NCI-H1436 treated with DMSO at 0.1 percent for 48 hours (cell line): ENCODE measurements around the gene FUT2.

Experiments
- DNase-seq: peaks from one replicate; lab custom pipeline; 2025; lab: John Stamatoyannopoulos, UW

FUT2 gene

DNA sequence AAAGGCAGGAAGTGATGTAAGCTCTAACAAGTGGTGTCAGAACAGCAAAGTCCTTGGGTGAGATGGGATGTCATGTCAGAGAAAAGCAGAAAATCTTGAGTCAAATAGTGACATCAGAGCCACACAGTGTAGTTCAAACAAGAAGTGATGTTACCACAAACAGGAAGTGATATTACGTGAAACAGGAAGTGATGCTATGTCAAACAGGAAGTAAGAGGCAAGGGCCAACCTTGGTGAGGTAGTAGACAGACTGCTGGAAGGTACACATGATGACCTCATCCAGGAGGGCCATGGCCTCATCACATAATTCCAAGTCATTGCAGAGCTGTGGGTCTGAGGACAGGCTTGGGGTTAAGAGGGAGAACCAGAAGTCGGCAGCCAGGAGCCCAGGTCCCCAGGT, 30.8 kb downstream of the FUT2 start:
- DNase-seq: no peak

DNA sequence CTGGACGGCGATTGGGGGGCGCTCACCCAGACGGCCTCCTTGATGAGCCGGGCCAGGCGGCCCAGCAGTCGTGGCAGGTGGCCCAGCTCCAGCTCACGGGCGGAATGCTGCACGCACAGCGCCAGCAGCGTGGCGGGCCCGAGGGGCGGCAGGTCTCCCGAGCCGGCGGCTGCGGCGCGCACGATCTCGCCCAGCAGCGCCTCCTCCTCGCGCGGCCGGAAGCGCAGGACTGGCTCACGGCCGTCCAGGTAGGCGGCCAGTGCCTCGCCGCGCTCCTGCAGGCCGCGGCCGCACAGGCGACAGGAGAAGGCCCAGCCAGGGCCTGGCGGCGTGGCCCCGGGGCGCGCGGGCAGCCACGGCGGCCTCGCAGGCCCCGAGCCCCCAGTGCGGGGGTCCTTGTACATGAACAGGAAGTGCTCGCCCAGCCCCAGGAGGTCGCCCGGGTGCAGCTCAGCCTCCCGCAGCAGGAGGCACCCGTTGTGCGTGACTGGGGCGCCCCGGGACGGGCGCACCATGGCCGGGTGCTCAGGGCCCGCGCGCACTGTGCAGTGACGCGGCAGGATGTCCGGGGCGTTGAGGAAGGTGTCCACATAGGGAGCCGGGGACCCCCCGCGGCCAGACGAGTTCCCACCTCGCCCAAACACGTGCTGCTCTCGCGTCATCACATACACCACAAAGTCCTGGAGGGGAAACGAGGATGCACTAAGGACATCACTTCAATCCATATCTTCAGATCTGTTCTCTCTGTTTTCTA, 33.3 kb downstream of the FUT2 start:
- DNase-seq: no peak

DNA sequence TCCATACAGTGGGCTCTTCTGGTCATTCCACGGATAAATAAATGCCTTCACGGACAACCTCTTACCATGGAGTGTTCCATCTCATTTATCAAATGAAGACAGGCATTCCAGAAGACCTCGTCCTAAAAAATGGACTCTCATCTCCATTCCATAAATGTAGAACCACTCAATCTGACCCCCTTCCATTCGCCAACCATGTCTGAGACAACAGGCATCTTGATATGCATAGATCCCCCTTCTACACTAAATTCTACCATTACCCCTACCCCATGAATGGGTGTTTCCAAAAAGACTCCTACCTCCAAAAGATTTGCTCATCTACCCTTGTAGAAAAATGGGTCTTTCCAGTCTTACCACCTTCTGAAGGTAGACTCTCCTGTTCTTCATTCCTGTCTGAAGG, 35.7 kb downstream of the FUT2 start:
- no peak for DNase-seq

DNA sequence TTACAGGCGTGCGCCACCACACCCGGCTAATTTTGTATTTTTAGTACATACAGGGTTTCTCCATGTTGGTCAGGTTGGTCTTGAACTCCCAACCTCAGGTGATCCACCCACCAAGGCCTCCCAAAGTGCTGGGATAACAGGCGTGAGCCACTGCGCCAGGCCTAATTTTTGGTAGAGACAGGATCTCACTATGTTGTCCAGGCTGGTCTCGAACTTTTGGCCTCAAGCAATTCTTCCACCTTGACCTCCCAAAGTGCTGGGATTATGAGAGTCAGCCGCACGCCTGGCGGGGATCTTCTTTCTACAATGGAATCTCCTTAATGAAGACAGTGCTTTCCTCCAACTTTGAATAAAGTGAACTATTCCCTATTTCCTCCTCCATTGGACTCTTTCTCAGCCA, 38.9 kb downstream of the FUT2 start:
- no peak for DNase-seq

DNA sequence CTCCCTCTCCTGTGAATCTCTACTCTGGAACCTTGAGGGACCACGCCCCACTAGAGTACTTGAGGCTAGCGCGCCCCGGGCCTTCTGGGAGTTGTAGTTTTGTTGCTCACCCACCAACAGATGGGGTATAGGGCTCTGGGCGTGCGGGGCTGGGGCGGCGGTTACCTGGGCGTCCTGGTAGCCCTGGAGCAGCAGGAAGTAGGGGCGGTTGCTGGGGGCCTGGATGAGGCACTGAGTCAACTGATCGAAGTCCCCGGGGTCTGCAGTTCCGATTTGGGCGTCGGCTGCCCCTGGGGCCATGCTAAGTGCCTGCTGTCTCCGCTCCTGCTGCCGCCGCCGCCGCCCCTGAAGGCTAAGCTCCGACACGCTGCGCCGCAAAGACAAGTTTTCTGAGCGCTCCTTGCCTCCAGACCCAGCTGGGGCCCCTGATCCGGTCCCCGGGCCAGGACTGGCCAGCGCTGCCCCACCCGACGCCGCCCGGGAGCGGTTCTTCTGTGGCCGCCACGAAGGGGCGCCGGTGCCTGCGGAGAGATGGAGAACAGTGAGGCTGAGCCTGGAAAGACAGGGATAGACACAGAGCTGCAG, 39.4 kb downstream of the FUT2 start:
- no peak for DNase-seq

DNA sequence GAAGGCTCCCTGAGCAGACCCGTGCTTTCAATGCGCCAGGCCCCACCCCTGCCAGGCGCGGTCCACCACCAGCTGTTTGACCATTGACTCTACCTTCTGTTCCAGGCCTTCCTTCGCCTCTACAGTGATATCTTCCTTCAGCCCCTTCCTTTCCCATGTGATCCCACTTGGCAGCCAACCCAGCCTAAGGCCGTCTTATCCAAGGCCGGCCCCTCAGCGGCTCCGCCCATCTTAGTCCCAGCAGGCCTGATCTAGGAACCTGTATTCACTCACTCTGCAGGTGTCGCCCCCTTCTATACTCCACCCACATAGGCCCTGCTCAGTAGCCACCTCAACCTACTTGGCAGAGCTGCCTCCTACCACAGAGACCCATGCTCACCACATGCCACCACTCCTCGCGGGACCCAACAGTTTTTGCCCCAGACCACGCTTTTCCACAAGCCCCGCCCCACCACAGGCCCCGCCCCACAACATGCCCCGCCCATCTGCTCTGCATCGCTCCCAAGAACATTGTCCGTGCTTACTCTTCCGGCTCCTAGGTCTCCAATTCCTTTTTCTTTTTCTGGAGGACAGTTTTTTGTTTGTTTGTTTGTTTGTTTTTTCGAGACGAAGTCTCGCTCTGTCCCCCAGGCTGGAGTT, 41.7 kb downstream of the FUT2 start:
- no peak for DNase-seq

DNA sequence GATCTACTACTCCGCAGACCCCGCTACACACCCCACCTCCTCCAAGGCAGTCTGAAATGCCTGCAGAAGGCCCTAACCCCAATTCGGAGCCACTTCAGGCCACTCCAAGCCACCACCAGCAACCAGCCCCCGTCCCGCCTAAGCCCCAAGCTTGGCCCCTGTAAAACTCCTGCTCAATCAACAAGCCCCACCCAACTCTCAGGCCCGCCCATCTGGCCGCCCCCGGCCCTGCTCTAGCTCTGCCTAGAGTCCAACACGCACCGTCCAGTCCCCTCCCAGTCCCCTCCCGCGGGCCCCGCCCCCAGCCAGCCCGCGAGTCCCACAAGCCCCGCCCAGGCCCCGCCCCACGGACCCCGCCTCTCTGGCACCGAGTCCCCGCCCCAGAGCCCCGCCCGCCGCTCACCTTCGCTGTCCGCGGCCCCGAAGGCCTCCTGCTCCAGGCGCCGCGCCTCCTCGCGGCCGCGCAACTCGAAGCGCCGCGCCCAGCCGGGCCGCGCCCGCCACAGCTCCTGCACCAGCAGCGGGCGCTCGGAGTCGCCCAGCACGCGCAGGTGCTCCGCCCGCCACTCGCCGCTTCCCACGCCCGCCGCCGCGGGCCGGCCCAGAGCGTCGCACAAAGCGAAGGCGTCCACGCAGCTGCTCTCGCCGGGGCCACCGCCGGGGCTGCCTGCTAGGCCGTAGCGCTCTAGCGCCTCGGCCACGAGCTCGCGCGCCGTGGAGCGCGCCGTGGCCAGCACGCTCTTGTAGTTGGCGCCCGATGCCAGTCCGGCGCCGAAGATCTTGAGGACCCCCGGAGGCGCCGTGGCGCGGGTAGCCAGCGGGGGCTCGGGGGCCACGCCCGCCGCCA, 43.0 kb downstream of the FUT2 start:
- DNase-seq: no peak

DNA sequence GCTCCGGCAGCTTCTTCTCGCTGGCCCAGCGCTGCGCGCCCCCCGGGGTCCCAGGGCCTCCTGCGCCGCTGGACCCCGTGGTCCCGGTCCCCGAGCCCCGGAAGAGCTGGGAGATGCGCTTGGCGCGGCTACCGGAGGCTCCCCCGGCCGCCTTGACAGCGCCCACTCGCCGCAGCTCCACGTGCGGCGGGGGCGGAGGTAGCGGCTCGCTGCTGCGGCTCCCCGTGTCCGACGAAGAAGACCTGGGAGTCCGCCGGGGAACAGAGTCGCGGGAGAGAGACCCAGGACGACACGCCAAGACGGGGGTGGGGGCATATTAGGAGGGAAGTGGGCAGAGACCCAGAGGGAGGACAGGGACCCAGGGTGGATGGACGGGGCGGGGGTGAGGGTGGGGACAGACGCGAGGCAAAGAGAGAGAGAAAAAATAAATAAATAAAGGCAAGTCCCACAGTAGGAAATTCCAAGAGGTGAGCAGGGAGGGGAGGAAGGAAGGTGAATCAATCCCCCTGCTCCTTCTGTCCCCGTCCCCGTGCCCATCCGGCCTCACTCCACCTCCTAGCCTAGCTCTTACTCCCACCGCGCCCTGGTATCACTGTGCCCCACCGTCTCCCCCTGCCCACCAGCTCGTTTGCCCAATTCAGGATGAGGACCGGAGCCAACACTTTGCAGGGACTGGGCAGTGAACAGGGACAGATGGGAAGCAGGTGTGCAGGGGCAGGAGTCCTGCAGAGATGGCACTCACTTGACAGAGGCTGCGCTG, 43.8 kb downstream of the FUT2 start:
- no peak for DNase-seq

DNA sequence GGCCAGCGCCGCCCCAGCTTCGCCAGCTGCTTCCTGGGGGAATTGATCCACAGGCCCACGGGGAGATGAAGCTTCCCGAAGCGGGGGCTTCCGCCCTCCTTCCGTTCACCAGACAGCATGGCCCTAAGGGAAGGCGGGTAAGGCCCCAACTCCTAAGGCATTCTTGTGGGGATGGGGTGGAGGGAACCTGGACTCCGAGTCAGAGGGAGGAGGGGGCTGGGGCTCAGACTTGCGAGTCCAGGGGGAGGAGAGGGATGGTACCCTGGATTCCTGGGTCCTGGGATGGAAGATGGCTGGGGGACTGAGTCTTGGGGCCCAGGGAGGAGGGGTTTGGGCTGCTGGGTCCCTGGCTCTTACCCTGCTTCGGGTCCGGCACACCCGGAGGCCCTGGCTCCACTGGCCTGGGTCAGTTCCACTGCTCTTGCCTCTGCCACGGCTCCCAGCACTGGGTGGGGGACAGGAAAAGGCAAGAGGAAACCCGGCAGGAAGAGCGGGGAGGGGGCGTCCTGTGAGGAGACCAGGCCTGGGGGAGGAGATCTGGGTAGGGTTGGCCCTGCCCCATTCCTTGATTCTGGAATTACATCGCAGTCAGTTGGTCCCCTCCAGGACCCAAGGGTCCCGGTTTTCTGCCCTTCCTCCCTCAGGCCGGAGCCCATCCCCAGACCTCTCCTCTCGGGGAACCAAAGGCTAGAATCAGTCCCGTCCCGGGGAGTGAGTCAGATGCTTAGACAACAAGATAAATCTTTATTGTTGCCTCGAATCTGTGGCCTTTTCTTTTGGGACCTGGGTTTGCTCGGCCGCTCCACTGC, 44.6 kb downstream of the FUT2 start, which contains the start of gene RASIP1:
RASIP1 (minus strand) TSS at position 447 of the 809 bp plus-strand sequence; CDS start at position 119, 328 bp downstream.
- DNase-seq: no peak

DNA sequence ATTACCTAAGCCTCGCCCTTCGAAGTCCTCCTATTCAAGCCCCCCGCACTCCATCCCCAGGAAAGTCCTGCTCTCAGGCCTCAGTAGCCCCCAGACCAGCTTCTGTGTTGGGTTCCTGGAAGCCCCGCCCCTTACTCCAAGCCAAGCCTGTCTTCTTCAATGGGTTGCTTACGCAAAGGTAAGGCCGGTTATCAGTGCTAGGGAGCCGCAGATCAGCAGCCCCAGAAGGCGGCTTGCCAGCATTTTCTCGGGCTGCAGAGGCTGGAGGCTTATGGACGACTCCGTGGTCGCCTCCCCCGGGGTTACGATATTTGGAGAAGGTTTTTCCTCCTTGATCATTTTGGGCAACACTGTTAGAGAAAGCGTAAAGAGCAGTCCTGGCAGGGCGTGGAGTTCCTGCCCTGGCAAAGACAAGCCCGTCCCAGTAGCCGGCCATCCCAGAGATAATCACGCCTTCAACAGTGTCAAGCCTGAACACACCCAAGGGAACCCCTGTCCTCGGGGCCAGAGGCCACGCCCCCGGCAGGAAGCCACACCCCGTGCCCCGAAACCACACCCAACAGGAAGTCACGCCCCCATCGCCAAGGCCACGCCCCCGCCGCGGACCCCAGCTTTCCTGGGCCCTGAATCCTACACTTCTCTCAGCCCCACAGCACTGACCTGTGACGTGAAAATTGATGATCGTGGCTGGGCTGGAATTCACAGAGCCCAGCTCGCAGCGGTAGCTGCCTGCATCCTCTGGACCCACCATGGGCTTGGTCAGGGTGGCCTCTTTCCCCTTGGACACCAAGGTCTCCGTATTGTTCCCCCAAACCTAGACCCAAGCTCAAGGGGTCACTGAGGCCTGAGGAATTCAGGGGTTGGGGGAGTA, 45.6 kb downstream of the FUT2 start:
- DNase-seq: no peak

DNA sequence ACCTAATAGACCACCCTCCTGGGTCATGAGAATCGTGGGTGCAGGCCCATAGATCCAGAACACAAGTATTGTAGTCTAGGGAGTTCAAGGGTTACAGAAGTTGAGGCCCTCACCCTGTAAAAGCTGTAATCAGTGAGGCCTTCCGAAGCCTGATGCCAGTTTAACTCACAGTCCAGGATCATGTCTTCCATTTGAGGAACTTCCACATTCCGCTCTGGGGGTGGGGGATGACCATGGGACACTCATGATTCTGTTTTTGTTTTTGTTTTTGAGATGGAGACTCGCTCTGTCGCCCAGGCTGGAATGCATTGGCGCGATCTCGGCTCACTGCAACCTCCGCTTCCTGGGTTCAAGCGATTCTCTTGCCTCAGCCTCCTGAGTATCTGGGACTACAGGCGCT, 46.3 kb downstream of the FUT2 start:
- DNase-seq: no peak

DNA sequence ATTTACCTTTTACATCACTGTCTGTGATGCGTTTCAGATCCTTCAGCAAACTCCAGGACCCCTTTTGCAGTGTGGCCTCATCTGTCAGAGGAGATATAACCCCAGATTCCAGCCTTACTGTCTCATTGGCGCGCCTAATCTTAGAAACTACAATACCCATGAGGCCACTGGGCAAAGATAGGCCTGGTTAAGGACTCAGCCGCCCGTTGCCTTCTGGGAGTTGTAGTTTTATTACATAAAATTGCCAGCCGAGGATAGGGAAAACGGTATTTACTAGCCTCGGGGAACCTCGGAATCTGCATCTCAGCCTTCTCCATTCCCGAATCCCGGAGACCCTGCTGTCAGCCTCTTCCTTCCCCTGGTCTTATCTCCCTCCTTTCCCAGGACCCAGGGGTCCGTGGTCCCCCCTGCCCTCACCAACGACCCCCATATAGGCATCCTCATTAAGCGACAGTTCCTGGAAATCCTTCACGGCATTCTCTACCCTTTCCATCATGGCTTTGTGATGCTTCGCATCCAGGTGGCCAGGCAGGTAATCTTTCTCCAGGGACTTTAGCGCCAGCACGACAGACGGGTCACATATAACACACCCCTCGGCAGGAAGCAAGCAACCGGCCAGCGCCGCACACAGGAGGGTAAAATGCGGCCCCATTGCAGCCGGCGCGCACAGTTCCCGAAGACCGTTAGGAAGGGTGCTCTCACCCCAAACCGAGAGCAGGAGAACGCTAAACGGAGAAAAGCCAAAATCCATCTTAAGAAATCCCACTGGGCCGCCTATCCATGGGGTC, 49.6 kb downstream of the FUT2 start:
- DNase-seq: no peak

DNA sequence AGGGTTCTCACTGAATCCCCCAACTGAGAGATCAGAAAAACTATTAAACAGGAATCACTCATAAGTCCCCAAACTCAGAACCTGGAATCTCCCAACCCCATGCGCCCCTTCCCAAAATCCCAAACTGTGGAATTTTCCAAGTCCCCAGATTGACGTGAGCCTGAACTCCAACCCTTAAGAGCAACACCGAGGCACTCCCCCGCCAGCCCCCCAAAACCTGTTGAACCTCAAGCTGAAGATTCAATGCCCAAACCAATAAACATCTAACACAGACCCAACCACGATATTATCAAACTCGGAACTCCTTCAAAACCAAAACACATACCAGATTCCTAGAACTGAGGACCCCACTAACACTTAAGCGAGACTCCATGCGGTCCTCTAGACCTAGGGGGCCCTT, 50.3 kb downstream of the FUT2 start:
- DNase-seq: no peak

DNA sequence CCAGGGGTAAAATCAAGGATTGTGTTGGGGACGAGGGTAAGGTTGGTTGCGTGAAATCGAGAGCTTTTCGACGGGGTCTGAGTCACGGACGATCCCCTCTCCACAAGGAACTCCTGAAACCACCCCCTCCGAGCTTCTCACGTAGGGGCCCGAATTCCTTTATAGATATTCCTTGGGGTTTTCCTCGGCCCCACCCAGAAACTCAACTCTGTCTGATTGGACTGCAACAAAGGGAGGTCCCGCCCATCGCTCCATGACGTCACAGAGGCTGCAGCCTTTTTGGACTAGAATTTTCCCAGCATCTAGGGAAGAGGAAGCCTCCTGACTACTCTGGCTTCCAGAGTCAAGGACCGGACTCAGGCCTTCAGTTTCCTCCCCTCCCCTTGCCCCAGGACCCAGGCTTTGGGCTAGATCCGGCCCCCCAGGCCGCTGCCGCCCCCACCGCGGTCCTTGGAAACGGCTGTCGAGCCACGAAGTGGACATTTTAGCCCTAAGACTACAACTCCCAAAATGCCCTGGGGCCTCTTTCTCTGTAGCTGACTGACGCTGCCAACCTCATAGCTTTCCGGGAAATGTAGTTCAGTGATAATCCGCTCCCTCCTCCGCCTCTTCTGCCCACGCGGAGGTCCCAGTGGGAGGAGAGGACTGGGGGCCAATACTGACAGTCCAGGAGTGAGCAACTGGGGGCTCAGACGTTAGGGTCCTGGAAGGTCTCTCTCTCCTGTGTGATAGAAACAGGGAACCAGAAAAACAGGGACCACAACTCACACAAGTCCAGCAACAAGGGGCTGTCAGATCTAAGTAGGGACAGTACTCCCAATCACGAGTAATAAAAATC, 51.2 kb downstream of the FUT2 start, which contains the start of gene IZUMO1:
IZUMO1 (minus strand) TSS at position 172 of the 838 bp plus-strand sequence. CDS start 1,050 bp downstream, outside the sequence.
- no peak for DNase-seq

DNA sequence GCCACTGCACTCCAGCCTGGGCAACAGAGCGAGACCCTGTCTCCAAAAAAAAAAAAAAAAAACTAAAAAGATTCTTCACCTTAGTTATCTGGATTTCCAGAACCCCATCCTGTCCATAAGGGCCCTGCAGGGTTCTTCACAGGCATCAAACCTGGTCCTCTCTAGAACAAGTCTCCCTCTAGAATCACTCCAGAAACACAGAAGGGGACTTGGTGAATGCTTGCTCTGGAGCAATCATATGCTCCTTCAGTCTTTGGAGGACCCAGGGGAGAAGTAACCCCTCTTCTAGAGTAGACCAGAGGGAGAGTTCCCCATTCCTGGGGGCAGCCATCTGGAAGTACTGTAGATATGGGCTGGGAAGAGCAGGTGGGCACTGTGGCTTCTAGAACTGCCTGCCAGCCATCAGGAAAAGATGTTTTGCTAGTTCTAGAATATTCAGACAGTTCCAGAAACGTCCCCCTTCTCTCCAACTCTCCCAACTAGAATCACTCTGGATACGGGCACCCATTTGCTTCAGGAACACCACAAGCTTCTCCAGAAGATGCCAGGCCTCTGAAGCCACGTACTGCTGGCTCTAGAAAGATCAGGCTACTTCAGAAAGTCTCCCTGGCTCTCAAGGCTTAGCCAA, 53.9 kb downstream of the FUT2 start:
- DNase-seq: no peak

DNA sequence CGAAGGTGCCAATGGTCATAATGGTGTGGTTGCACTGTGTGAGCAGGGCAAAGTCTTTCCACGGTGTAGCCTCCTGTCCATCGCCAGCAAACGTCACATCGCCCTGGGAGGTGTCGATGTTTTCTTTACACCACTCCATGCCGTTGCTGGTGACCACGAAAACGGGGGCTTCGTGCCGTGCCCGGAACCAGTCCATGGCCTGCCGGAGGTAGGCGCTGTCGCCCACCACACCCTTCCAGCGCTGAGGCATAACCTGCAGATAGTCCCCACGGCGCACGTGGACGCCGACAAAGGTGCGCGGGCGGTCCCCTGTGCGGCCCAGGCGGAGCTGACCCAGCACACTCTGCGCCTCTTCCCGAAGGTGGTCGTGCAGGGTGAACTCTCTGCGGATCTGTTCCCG, 54.6 kb downstream of the FUT2 start:
- DNase-seq: no peak

DNA sequence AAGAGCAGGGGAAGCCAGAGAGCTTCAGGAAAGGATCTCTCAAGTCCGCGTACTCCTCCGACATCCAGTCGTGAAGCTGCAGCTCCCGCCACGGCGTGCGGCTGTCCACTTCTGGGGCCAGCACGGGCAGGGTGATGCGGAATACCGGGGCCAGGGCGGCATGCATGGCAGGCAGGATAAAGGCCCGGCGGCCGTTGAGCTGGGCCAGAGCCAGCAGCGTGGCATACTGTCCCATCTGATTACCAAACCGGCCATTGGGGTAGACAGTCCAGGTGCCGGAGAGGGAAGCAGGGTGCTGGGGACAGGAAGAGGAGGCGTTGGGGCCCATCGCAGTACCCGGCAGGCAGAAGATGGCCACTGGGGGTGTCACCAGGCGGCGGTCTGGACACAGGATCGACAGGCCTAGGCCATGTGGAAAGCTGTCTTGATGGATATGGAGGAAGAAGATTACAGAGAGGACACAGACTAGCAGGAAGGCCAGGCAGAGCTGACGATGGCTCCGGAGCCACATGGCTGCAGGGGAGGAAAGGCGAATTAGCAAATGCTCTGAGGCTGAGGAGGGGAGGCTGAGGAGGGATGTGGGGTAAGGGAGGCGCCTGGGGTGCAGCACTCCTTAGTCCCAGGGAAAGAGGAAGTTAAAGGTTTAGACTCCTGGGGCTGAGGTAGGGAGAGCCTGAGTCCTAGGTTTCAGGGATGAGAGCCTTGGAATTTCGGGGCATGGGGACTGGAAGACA, 55.2 kb downstream of the FUT2 start:
- DNase-seq: no peak
